ENCODE results near the gene MYO1B.

Gene MYO1B

GRCh38 chr2:191291471-191291870 is 46.3 kb downstream of the MYO1B start:
- H3K4me2 ChIP-seq (ENCODE audit: low read depth, low read length, poor library complexity, severe bottlenecking) = no peak overlapping the region
- H4K20me1 ChIP-seq (ENCODE audit: low read depth, low read length) = no peaks in the 10 kb centered on the region
- H3K79me2 ChIP-seq (ENCODE audit: insufficient read depth, low read length) = no peaks in the 10 kb centered on the region
- H3K36me3 ChIP-seq (ENCODE audit: low read length) = no peaks in the 10 kb centered on the region
- H3F3A ChIP-seq (ENCODE audit: insufficient read depth) = no peaks in the 10 kb centered on the region
- H3K4me3 ChIP-seq (ENCODE audit: insufficient read depth, low read length, poor library complexity, severe bottlenecking) = no peak overlapping the region
- H3K27me3 ChIP-seq (ENCODE audit: low read length) = no peaks in the 10 kb centered on the region
- H2AFZ ChIP-seq (ENCODE audit: low read depth, low read length, severe bottlenecking) = no peak overlapping the region
- no peaks in the 10 kb centered on the region for H3K9me2 ChIP-seq (replicated peaks; ENCODE audit: insufficient read depth, low read length)
- TF ChIP-seq CTCF (IDR thresholded peaks at IDR 0.05; ENCODE audit: insufficient read depth, low read length, poor library complexity, severe bottlenecking) = no peak
- no peak for TF ChIP-seq EZH2phosphoT487 (conservative IDR thresholded peaks at IDR 0.05; ENCODE audit: low read length)
- no peak overlapping the region for H3K9ac ChIP-seq (ENCODE audit: low read length)
- no peak overlapping the region for H3K27ac ChIP-seq (ENCODE audit: low read depth, low read length)
- no peaks in the 10 kb centered on the region for H3K9me3 ChIP-seq (ENCODE audit: insufficient read depth, low read length)

GRCh38 chr2:191292869-191293268 is 47.7 kb downstream of the MYO1B start:
- H3K27ac ChIP-seq (ENCODE audit: low read depth, low read length) = no peak overlapping the region
- H3K9ac ChIP-seq (ENCODE audit: low read length) = no peak overlapping the region
- no peaks in the 10 kb centered on the region for H3K36me3 ChIP-seq (ENCODE audit: low read length)
- no peak overlapping the region for H3K4me3 ChIP-seq (ENCODE audit: insufficient read depth, low read length, poor library complexity, severe bottlenecking)
- H3K79me2 ChIP-seq (ENCODE audit: insufficient read depth, low read length) = no peaks in the 10 kb centered on the region
- H4K20me1 ChIP-seq (ENCODE audit: low read depth, low read length) = no peaks in the 10 kb centered on the region
- no peak overlapping the region for H3K4me2 ChIP-seq (ENCODE audit: low read depth, low read length, poor library complexity, severe bottlenecking)
- TF ChIP-seq CTCF (IDR thresholded peaks at IDR 0.05; ENCODE audit: insufficient read depth, low read length, poor library complexity, severe bottlenecking) (no peak), EZH2phosphoT487 (conservative IDR thresholded peaks at IDR 0.05; ENCODE audit: low read length) (no peak)
- no peaks in the 10 kb centered on the region for H3F3A ChIP-seq (ENCODE audit: insufficient read depth)
- no peaks in the 10 kb centered on the region for H3K9me2 ChIP-seq (replicated peaks; ENCODE audit: insufficient read depth, low read length)
- no peaks in the 10 kb centered on the region for H3K27me3 ChIP-seq (ENCODE audit: low read length)
- no peak overlapping the region for H2AFZ ChIP-seq (ENCODE audit: low read depth, low read length, severe bottlenecking)
- H3K9me3 ChIP-seq (ENCODE audit: insufficient read depth, low read length) = no peaks in the 10 kb centered on the region

GRCh38 chr2:191295088-191295487 is 49.9 kb downstream of the MYO1B start:
- H3F3A ChIP-seq (ENCODE audit: insufficient read depth) = no peaks in the 10 kb centered on the region
- no peak overlapping the region for H3K4me3 ChIP-seq (ENCODE audit: insufficient read depth, low read length, poor library complexity, severe bottlenecking)
- no peak overlapping the region for H3K4me2 ChIP-seq (ENCODE audit: low read depth, low read length, poor library complexity, severe bottlenecking)
- no peaks in the 10 kb centered on the region for H3K9me3 ChIP-seq (ENCODE audit: insufficient read depth, low read length)
- no peak overlapping the region for H2AFZ ChIP-seq (ENCODE audit: low read depth, low read length, severe bottlenecking)
- TF ChIP-seq CTCF (IDR thresholded peaks at IDR 0.05; ENCODE audit: insufficient read depth, low read length, poor library complexity, severe bottlenecking) (no peak), EZH2phosphoT487 (conservative IDR thresholded peaks at IDR 0.05; ENCODE audit: low read length) (no peak)
- no peaks in the 10 kb centered on the region for H4K20me1 ChIP-seq (ENCODE audit: low read depth, low read length)
- no peak overlapping the region for H3K27ac ChIP-seq (ENCODE audit: low read depth, low read length)
- no peak overlapping the region for H3K9ac ChIP-seq (ENCODE audit: low read length)
- no peaks in the 10 kb centered on the region for H3K27me3 ChIP-seq (ENCODE audit: low read length)
- H3K9me2 ChIP-seq (replicated peaks; ENCODE audit: insufficient read depth, low read length) = no peaks in the 10 kb centered on the region
- no peaks in the 10 kb centered on the region for H3K79me2 ChIP-seq (ENCODE audit: insufficient read depth, low read length)
- H3K36me3 ChIP-seq (ENCODE audit: low read length) = no peaks in the 10 kb centered on the region

Data from SU-DHL-6 (cell line).